Subcutaneous abdominal adipose tissue (tissue), 5 donors: ENCODE data around the gene INPP5A.
"Not testable (repeated sequence)": the region's sequence is repeated elsewhere in the genome, so short reads cannot be mapped to it uniquely, and the experiment has no call there.

ENCODE experiments used
- H3K27ac ChIP-seq: one replicate; pipeline ENCODE4 v1.7.0; 2013; ENCODE audit warnings: low read depth, mild to moderate bottlenecking, inconsistent platforms, low read length, moderate library complexity
- H3K27me3 ChIP-seq, 5 donors: one replicate each; pipeline ENCODE4 v1.7.0; 2013; ENCODE audit warnings: low read length in 5 of 5, inconsistent platforms in 1 of 5; ENCODE audit not compliant: control insufficient read depth in 5 of 5, insufficient read depth in 4 of 5
- H3K36me3 ChIP-seq, 5 donors: one replicate each; pipeline ENCODE4 v1.7.0; 2013; ENCODE audit warnings: low read length in 5 of 5; ENCODE audit not compliant: control insufficient read depth in 5 of 5, insufficient read depth in 5 of 5
- H3K4me1 ChIP-seq, 5 donors: one replicate each; pipeline ENCODE4 v1.7.0; 2013; ENCODE audit warnings: low read length in 5 of 5, mild to moderate bottlenecking in 3 of 5, moderate library complexity in 1 of 5; ENCODE audit not compliant: control insufficient read depth in 5 of 5, insufficient read depth in 5 of 5
- H3K4me3 ChIP-seq, 5 donors: one replicate each; pipeline ENCODE4 v1.7.0; 2013; ENCODE audit warnings: low read length in 5 of 5, low read depth in 1 of 5
- H3K9ac ChIP-seq, 5 donors: one replicate each; pipeline ENCODE4 v1.7.0; 2013; ENCODE audit warnings: low read length in 5 of 5, mild to moderate bottlenecking in 4 of 5, moderate library complexity in 3 of 5
- H3K9me3 ChIP-seq, 5 donors: one replicate each; pipeline ENCODE4 v1.7.0; 2013; ENCODE audit warnings: low read length in 5 of 5; ENCODE audit not compliant: control insufficient read depth in 5 of 5
- donor health status: healthy.
- donor health status: healthy.
- donor health status: healthy.
- donor health status: healthy.
- donor health status: healthy.

Gene INPP5A

DNA sequence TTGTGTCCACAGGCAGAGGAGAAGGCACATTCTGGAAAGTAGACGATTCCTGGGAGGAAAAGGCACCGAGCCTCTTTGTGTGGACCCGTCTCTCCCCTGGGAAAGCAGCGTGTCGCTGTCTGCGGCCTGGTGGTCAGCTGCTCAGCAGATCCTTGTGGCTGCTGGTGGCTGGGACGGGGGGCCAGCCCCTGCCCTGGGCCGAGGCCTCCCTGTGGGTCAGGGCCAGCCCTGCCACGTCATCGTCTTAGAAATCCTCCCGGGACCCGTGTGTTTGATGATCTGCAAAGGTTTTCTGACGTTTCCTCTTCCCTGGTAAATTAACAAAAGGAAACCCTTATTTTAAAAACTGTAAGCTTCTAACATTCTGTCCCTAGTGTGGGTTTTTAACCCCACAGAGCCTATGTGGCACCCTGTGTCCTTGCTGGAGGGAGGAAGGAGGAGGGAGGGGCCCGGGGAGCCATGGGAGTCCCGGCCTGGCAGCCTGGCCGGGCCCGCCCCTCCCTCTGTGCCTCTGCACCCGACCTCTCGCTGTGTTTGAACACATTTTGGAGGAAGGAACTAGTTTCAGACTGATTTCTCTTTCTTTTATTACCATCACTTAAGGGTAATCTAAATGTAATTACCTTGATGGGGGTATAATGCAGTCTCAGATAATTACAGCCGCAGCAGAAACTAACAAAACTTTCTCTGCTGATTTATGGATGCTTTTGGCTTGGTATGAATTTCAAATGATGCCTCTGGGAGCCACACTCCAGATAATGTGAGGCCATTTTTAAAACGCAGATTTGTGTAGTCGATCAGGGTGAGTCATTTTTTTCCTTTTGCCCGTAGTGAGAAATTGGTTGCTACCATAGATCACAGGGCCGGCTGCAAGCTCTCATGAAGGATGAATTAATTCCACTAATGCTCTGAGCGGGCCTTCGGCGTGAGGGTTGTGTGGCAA is 162.8 kb downstream of the INPP5A start:
- Histone ChIP-seq H3K9ac (peak overlapping the region in 1 of 5 donors; percentile 48), H3K27ac (no peak overlapping the region), H3K4me3 (no peak overlapping the region), H3K9me3 (peaks cover 0 to 7% (median 6%) of the 10 kb centered on the region in 5 donors), H3K4me1 (peaks cover 0 to 15% (median 10%) of the 10 kb centered on the region in 5 donors), H3K36me3 (peaks cover 0 to 41% (median 25%) of the 10 kb centered on the region in 5 donors), H3K27me3 (no peaks in the 10 kb centered on the region)

- no peaks in the 10 kb centered on the region for H3K27me3 ChIP-seq
These were observed 163.7 kb downstream of the INPP5A start for GRCh38 chr10:132701099-132701845.

GRCh38 chr10:132701846-132702190 is 164.2 kb downstream of the INPP5A start:
- Histone ChIP-seq H3K36me3 (peaks cover 0 to 48% (median 32%) of the 10 kb centered on the region in 5 donors), H3K9me3 (peaks cover 0 to 20% (median 15%) of the 10 kb centered on the region in 5 donors), H3K9ac (no peak overlapping the region)

More at GRCh38 chr10:132701099-132701845, 163.7 kb downstream of the INPP5A start:
- Histone ChIP-seq H3K36me3 (peaks cover 0 to 46% (median 27%) of the 10 kb centered on the region in 5 donors), H3K27ac (no peak overlapping the region), H3K9me3 (peaks cover 0 to 15% (median 10%) of the 10 kb centered on the region in 5 donors), H3K4me3 (no peak overlapping the region), H3K9ac (no peak overlapping the region), H3K4me1 (peaks cover 0 to 15% (median 10%) of the 10 kb centered on the region in 5 donors)

GRCh38 chr10:132702601-132703418 is 165.2 kb downstream of the INPP5A start:
- no peaks in the 10 kb centered on the region for H3K27me3 ChIP-seq
- H3K4me3 ChIP-seq = no peak overlapping the region
- H3K4me1 ChIP-seq = peaks cover 0 to 15% (median 10%) of the 10 kb centered on the region in 5 donors
- no peak overlapping the region for H3K9ac ChIP-seq
- no peak overlapping the region for H3K27ac ChIP-seq
- peaks cover 0 to 21% (median 17%) of the 10 kb centered on the region in 5 donors for H3K9me3 ChIP-seq
- H3K36me3 ChIP-seq = peaks cover 0 to 52% (median 30%) of the 10 kb centered on the region in 5 donors

More at GRCh38 chr10:132701846-132702190, 164.2 kb downstream of the INPP5A start:
- peaks cover 0 to 15% (median 10%) of the 10 kb centered on the region in 5 donors for H3K4me1 ChIP-seq
- no peak overlapping the region for H3K4me3 ChIP-seq
- H3K27ac ChIP-seq = no peak overlapping the region
- no peaks in the 10 kb centered on the region for H3K27me3 ChIP-seq

DNA sequence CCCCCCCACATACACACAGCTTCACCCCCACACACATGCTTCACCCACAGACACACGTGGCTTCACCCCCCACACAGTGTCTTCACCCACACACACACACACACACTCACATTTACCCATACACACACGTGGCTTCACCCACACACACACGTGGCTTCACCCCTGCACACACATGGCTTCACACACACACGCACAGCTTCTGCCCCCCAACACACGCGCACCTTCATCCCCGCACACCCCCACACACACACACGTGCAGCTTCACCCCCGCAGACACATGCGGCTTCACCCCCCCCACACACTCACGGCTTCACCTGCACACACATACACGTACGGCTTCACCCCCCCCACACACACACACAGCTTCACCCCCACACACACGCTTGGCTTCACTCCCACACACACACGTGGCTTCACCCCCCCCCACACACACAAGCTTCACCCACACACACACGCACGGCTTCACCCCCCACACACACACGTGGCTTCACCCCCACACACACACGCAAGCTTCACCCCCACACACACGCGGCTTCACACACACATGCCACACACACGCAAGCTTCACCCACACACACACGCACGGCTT is 165.9 kb downstream of the INPP5A start:
- Histone ChIP-seq H3K9ac (no peak overlapping the region), H3K36me3 (peaks cover 0 to 50% (median 30%) of the 10 kb centered on the region in 5 donors), H3K27ac (no peak overlapping the region), H3K9me3 (peaks cover 0 to 21% (median 17%) of the 10 kb centered on the region in 5 donors), H3K27me3 (no peaks in the 10 kb centered on the region), H3K4me1 (peaks cover 0 to 15% (median 10%) of the 10 kb centered on the region in 5 donors), H3K4me3 (no peak overlapping the region)

DNA sequence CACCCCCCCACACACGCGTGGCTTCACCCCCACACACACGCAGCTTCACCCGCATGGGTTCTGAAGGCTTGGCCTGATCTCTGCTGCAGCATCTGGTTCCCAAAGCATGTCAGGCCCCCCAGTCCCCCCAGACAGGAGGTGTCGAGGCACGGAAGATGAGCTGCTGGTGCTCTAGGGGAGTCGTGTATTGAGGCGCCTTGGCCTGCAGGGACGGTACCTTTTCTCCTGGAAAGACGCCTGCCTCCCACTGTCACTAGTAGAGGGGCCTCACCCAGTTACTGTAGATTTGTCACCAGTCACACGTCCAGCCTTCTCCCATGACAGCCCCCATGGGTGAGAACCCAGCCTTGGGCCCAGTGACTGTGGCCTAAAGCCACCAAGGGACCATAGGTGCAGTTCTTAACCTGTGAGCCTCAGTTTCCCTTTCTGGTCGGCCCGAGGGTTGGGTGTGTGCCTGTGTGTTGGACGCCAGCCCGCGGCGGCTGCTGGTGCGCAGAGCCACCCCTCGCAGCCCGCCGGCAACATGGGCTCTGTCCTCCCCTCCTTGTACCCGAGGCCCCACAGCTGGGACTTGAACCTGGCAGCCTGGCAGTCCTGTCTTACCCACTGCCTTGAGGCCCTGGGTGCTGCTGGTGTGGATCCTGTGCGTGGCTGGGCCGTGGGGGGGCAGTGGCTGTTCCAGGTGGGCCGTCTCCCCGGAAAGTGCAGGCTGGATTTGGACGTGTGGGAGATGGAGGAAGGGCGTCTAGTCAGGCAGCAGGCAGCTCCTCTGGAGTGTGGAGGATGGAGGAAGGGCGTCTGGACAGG is 166.6 kb downstream of the INPP5A start:
- Histone ChIP-seq H3K27me3 (no peaks in the 10 kb centered on the region), H3K9me3 (peaks cover 0 to 21% (median 17%) of the 10 kb centered on the region in 5 donors), H3K4me3 (no peak overlapping the region), H3K4me1 (peaks cover 0 to 15% (median 10%) of the 10 kb centered on the region in 5 donors), H3K9ac (no peak overlapping the region), H3K27ac (no peak overlapping the region), H3K36me3 (peaks cover 0 to 50% (median 28%) of the 10 kb centered on the region in 5 donors)

- Histone ChIP-seq H3K36me3 (peaks cover 0 to 55% (median 29%) of the 10 kb centered on the region in 5 donors), H3K4me1 (peaks cover 0 to 14% (median 9%) of the 10 kb centered on the region in 5 donors), H3K9me3 (peaks cover 0 to 21% (median 17%) of the 10 kb centered on the region in 5 donors)
- H3K9ac ChIP-seq, H3K4me3 ChIP-seq, H3K27me3 ChIP-seq, H3K27ac ChIP-seq: not testable (repeated sequence)
These were observed 167.2 kb downstream of the INPP5A start for GRCh38 chr10:132704815-132705064.

- Histone ChIP-seq H3K27ac (no peak overlapping the region), H3K9me3 (peaks cover 0 to 21% (median 17%) of the 10 kb centered on the region in 5 donors), H3K9ac (no peak overlapping the region), H3K4me3 (no peak overlapping the region), H3K27me3 (no peaks in the 10 kb centered on the region), H3K4me1 (peaks cover 0 to 9% (median 5%) of the 10 kb centered on the region in 5 donors), H3K36me3 (peaks cover 0 to 59% (median 30%) of the 10 kb centered on the region in 5 donors)
These were observed 167.6 kb downstream of the INPP5A start for GRCh38 chr10:132705173-132705572.
